Measurements from ENCODE around the gene MAMLD1.

DNA sequence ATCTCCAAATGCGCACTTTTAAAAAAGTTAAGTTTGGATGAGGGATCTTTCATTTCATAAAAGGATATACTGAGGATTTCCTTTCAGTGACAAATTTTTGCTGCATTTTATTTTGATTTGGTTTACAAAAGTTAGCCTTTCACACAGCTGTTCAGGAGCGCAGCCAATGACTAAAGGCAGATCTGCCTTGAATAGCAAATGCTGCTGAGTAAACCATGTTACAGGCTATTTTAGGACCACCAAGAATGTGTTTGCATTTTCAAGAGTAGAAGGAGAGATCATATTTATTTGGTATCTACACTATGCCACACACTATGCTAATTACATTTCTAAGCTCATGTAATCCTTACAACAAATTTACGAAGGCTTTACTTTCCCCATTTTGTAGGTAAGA lies 92.1 kb downstream of the MAMLD1 start:
- no peak for TF ChIP-seq CTCF (IDR thresholded peaks at IDR 0.05; ENCODE audit: poor library complexity)
- TF ChIP-seq EZH2 (IDR thresholded peaks at IDR 0.05; ENCODE audit: borderline replicate concordance) = no peak
- TF ChIP-seq EZH2phosphoT487 (IDR thresholded peaks at IDR 0.05; ENCODE audit: low read depth, severe bottlenecking, unreplicated experiment) = no peak
